ENCODE measurements around the gene JAK1. TPM values are rescaled to one million over a fixed set of nuclear protein-coding genes. Genes with fewer than 3 reads are reported as not detected.

Gene JAK1
- total and polyA plus RNA-seq, 9 of the 15 experiments (the other 6 are each of a cell fraction or from before 2014, with no cell fraction given), result 9.7 to 44.1 (median 42.5) TPM

DNA sequence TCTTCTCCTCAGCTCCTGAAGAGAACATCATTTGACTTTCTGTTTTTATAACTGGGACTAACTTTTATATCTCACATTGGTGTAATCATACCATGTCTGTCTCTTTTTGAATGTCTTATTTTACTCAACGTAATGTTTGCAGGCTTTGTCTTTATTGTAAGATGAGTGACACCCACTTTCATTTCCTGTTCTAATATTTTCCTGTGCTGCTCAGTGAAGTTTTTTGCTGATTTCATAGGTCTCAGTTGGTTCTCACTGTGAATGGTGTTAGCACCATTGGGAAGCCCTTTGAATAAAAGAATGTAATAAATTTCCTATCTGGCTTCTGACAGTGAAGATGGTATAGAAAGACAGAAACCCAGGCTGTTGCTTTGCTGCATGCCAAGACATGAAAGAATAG, 137.5 kb downstream of the JAK1 start:
- FAIRE-seq (no peak), DNase-seq (ENCODE audit: extremely low read depth in 1 of 4, low spot score in 3 of 4) (no peak), ATAC-seq (no peak)
- 45% methylated on average over 1 of the region's 1 CpG for WGBS (ENCODE audit: insufficient coverage, low coverage, missing lambda C conversion rate)
- Histone ChIP-seq H3K79me2 (ENCODE audit: control insufficient read depth, insufficient read depth, low read length) (no peaks in the 10 kb centered on the region), H2AFZ (ENCODE audit: low read depth, low read length) (no peak overlapping the region), H3K9me3 (replicated peaks; ENCODE audit: control insufficient read depth, insufficient read depth, low read depth, low read length) (no peaks in the 10 kb centered on the region), H3K9me1 (ENCODE audit: control insufficient read depth, insufficient read depth, low read length) (no peaks in the 10 kb centered on the region), H3K27me3 (ENCODE audit: control insufficient read depth in 2 of 2, insufficient read depth in 2 of 2, low read length in 2 of 2) (no peaks in the 10 kb centered on the region), H3K27ac (ENCODE audit: extremely low read depth, low read depth, low read length) (no peak overlapping the region), H3K4me1 (replicated peaks in 1 of 2; ENCODE audit: control insufficient read depth in 2 of 2, insufficient read depth in 2 of 2, low read length in 2 of 2) (no peaks in the 10 kb centered on the region), H3K9ac (ENCODE audit: insufficient read depth in 1 of 2, low read depth in 2 of 2, low read length in 2 of 2) (no peak overlapping the region), H3K4me2 (ENCODE audit: insufficient read depth, low read length) (no peak overlapping the region), H3K4me3 (no peak overlapping the region), H3K36me3 (ENCODE audit: control insufficient read depth, insufficient read depth, low read length) (peaks cover 15% of the 10 kb centered on the region; the same call in 2 of the 3 replicates), H4K20me1 (replicated peaks; ENCODE audit: control insufficient read depth, insufficient read depth, low read length) (0 out of 2 replicates have a peak, but pooled peaks cover 3% of the 10 kb centered on the region)
- in situ Hi-C loops (cut with MboI), result loop anchor here (5.0 to 10.0 kb wide), 3 partner anchors 84 to 557 kb away; partner anchors contain the start of gene RAVER2
- no TSS peak for BruUV-seq (replicated peaks)
- ChIA-PET POLR2A (no interaction called here), CTCF (ENCODE audit: low intra/inter-chr PET ratio) (no interaction called here)
- intact Hi-C loops (cut with micrococcal nuclease), result loop anchor here (5.0 kb wide), 1 partner anchor 858 kb away; no protein-coding TSS in a partner anchor
- TF ChIP-seq TCFL5 (CRISPR knock-in tag; conservative IDR thresholded peaks at IDR 0.05) (no peak), ZNF785 (CRISPR knock-in tag; IDR thresholded peaks at IDR 0.05) (no peak), MAZ (CRISPR knock-in tag; conservative IDR thresholded peaks at IDR 0.05 in 1 of 2, IDR thresholded peaks at IDR 0.05 in 1 of 2) (no peak), DDX20 (tag; IDR thresholded peaks at IDR 0.05; ENCODE audit: low read depth) (no peak), GATAD2B (IDR thresholded peaks at IDR 0.05; ENCODE audit: borderline replicate concordance) (no peak), PHTF2 (CRISPR knock-in tag; IDR thresholded peaks at IDR 0.05) (no peak)
- TF ChIP-seq, protein P1, sequence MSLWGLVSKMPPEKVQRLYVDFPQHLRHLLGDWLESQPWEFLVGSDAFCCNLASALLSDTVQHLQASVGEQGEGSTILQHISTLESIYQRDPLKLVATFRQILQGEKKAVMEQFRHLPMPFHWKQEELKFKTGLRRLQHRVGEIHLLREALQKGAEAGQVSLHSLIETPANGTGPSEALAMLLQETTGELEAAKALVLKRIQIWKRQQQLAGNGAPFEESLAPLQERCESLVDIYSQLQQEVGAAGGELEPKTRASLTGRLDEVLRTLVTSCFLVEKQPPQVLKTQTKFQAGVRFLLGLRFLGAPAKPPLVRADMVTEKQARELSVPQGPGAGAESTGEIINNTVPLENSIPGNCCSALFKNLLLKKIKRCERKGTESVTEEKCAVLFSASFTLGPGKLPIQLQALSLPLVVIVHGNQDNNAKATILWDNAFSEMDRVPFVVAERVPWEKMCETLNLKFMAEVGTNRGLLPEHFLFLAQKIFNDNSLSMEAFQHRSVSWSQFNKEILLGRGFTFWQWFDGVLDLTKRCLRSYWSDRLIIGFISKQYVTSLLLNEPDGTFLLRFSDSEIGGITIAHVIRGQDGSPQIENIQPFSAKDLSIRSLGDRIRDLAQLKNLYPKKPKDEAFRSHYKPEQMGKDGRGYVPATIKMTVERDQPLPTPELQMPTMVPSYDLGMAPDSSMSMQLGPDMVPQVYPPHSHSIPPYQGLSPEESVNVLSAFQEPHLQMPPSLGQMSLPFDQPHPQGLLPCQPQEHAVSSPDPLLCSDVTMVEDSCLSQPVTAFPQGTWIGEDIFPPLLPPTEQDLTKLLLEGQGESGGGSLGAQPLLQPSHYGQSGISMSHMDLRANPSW (CRISPR knock-in tag; IDR thresholded peaks at IDR 0.05), result no peak
- TF ChIP-seq, protein P2, sequence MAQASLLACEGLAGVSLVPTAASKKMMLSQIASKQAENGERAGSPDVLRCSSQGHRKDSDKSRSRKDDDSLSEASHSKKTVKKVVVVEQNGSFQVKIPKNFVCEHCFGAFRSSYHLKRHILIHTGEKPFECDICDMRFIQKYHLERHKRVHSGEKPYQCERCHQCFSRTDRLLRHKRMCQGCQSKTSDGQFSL (CRISPR knock-in tag; IDR thresholded peaks at IDR 0.05), result no peak
- TF ChIP-seq, protein P2 (tag; IDR thresholded peaks at IDR 0.05), result no peak

Measured in K562 (cell line).